OCI-LY1 (cell line): ENCODE data around the gene ACTN2.
"Not testable (repeated sequence)": the region's sequence is repeated elsewhere in the genome, so short reads cannot be mapped to it uniquely, and the experiment has no call there.

Experiments
- H2AFZ ChIP-seq: fragments of 200-600 bp; sonication (generic), shearing (Covaris generic); 2 replicates; pipeline ENCODE4 v1.6.0; 2014; ENCODE audit warnings: antibody characterized with exemption, mild to moderate bottlenecking, low read length
- H3F3A ChIP-seq: fragments of 200-600 bp; sonication (generic), shearing (Covaris generic); 2 replicates; pipeline ENCODE4 v1.6.0; 2014; ENCODE audit warnings: mild to moderate bottlenecking, antibody characterized with exemption, low read length, moderate library complexity; ENCODE audit not compliant: insufficient read depth
- H3K27ac ChIP-seq: fragments of 200-600 bp; sonication (generic); 2 replicates; pipeline ENCODE4 v1.5.1; 2014; ENCODE audit warnings: low read length, mixed run types, mild to moderate bottlenecking, low read depth; ENCODE audit not compliant: poor library complexity, severe bottlenecking
- H3K27me3 ChIP-seq: fragments of 200-600 bp; sonication (generic); 2 replicates; pipeline ENCODE4 v1.6.0; 2014; ENCODE audit warnings: antibody characterized with exemption, mild to moderate bottlenecking, low read length, moderate library complexity; ENCODE audit not compliant: insufficient read depth
- H3K36me3 ChIP-seq: fragments of 200-600 bp; sonication (generic); 2 replicates; pipeline ENCODE4 v1.6.1; 2014; ENCODE audit warnings: mild to moderate bottlenecking, antibody characterized with exemption, low read length, moderate library complexity, mixed read lengths; ENCODE audit not compliant: insufficient read depth
- H3K4me1 ChIP-seq: fragments of 200-600 bp; sonication (generic); 2 replicates; pipeline ENCODE4 v1.5.1; 2014; ENCODE audit warnings: mild to moderate bottlenecking, low read length, moderate library complexity; ENCODE audit not compliant: insufficient read depth, severe bottlenecking
- H3K4me2 ChIP-seq: fragments of 200-600 bp; sonication (generic), shearing (Covaris generic); 2 replicates; pipeline ENCODE4 v1.6.1; 2014; ENCODE audit warnings: low read length
- H3K4me3 ChIP-seq: fragments of 200-600 bp; sonication (generic); 2 replicates; pipeline ENCODE4 v1.5.1; 2014; ENCODE audit warnings: low read length, low read depth, mild to moderate bottlenecking, mixed read lengths; ENCODE audit not compliant: poor library complexity, severe bottlenecking
- H3K79me2 ChIP-seq: fragments of 200-600 bp; shearing (Covaris generic); 2 replicates; pipeline ENCODE4 v1.6.1; 2016; ENCODE audit warnings: mixed run types, low read length, mixed read lengths; ENCODE audit not compliant: insufficient read depth
- H3K9ac ChIP-seq: fragments of 200-600 bp; sonication (generic), shearing (Covaris generic); 2 replicates; pipeline ENCODE4 v1.6.1; 2014; ENCODE audit warnings: mild to moderate bottlenecking, low read length, mixed read lengths
- H3K9me2 ChIP-seq: fragments of 200-600 bp; sonication (generic), shearing (Covaris generic); 2 replicates; pipeline ENCODE4 v1.6.1; 2014; ENCODE audit warnings: low read depth, mild to moderate bottlenecking, low read length, mixed read lengths
- H3K9me3 ChIP-seq: fragments of 200-600 bp; shearing (Covaris generic); 2 replicates; pipeline ENCODE4 v1.6.1; 2014; ENCODE audit warnings: low read length, mixed read lengths
- H4K20me1 ChIP-seq: fragments of 200-600 bp; sonication (generic), shearing (Covaris generic); 2 replicates; pipeline ENCODE4 v1.6.0; 2016; ENCODE audit warnings: mild to moderate bottlenecking, low read length; ENCODE audit not compliant: insufficient read depth
- EZH2 ChIP-seq: fragments of 200-600 bp; sonication (generic), shearing (Covaris generic); IDR thresholded peaks from 2 replicates; pipeline ENCODE4 v1.8.0; 2017; ENCODE audit warnings: borderline replicate concordance, mixed run types, mild to moderate bottlenecking, antibody characterized with exemption, low read length, moderate library complexity, mixed read lengths
- TF ChIP-seq, protein P1 (sequence below): fragments of 200-600 bp; sonication (generic), shearing (Covaris generic); IDR thresholded peaks from 2 replicates; pipeline ENCODE4 v1.5.1; 2017; ENCODE audit warnings: mild to moderate bottlenecking, antibody characterized with exemption, low read length, moderate library complexity, mixed read lengths

Gene ACTN2

DNA sequence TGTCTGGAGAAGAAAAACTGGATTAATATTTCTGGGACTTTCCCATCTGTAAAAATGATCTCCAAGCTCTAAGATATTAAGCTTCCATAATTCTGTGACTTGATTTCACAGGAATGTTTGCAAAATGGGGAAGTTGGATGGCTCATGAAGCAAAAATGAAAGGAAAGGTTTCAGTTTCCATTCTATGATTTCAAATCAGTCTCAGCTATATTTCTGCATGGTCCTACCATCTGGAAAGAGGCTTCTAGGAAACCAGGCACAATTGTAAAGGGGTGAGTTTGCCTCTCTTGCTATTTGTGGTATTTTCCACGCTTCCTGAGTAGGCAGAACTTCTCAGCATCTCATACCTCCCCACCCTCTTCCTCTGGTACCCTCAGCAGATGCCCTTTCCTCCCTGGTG lies 22.4 kb upstream of the ACTN2 start:
- Histone ChIP-seq H3K9me3 (no peaks in the 10 kb centered on the region), H3K79me2 (no peaks in the 10 kb centered on the region), H3K9me2 (no peaks in the 10 kb centered on the region), H3K4me1 (no peaks in the 10 kb centered on the region), H3F3A (no peaks in the 10 kb centered on the region), H3K4me2 (no peak overlapping the region), H2AFZ (no peak overlapping the region), H3K9ac (no peak overlapping the region), H3K36me3 (no peaks in the 10 kb centered on the region), H3K27me3 (no peaks in the 10 kb centered on the region), H3K27ac (no peak overlapping the region), H4K20me1 (no peaks in the 10 kb centered on the region), H3K4me3 (no peak overlapping the region)
- TF ChIP-seq EZH2 = no peak
- TF ChIP-seq, protein P1, sequence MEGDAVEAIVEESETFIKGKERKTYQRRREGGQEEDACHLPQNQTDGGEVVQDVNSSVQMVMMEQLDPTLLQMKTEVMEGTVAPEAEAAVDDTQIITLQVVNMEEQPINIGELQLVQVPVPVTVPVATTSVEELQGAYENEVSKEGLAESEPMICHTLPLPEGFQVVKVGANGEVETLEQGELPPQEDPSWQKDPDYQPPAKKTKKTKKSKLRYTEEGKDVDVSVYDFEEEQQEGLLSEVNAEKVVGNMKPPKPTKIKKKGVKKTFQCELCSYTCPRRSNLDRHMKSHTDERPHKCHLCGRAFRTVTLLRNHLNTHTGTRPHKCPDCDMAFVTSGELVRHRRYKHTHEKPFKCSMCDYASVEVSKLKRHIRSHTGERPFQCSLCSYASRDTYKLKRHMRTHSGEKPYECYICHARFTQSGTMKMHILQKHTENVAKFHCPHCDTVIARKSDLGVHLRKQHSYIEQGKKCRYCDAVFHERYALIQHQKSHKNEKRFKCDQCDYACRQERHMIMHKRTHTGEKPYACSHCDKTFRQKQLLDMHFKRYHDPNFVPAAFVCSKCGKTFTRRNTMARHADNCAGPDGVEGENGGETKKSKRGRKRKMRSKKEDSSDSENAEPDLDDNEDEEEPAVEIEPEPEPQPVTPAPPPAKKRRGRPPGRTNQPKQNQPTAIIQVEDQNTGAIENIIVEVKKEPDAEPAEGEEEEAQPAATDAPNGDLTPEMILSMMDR = no peak

DNA sequence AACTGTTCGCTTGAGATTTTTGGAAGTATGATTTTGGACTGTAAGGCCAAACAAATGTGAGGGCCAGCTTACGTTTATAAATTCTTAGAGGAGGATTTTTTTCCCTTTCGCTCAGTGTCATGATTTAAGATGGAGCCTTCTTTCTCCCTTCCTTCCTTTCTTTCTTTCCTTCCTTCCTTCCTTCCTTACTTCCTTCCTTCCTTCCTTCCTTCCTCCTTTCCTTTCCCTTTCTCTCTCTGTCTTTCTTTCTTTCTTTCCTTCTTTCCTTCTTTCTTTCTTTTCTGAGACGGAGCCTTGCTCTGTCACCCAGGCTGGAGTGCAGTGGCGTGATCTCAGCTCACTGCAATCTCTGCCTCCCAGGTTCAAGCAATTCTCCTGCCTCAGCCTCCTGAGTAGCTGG lies 17.4 kb upstream of the ACTN2 start:
- H3K4me2 ChIP-seq, H3K9me3 ChIP-seq, H3K9me2 ChIP-seq, H3F3A ChIP-seq, H3K4me1 ChIP-seq, H3K79me2 ChIP-seq, H3K4me3 ChIP-seq, H2AFZ ChIP-seq, H3K27ac ChIP-seq, H3K27me3 ChIP-seq, H3K9ac ChIP-seq, H3K36me3 ChIP-seq, H4K20me1 ChIP-seq: not testable (repeated sequence)

DNA sequence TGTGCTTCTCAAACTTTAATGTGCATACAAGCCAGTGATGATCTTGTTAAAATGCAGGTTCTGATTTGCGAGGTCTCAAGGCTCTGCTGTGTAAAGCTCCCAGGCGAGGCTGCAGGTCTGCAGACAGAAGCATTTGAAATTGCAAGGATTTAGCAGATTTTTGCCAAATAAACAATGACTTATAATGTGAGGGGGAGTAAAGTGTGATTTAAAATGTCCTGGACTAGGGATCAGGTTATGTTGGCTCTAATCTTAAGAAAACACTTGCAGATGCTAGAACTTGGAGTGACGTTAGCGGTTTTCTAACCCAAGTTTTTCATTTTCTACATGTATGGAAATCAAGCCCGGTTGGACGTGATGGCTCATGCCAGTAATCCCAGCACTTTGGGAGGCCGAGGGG lies 16.2 kb upstream of the ACTN2 start:
- no peaks in the 10 kb centered on the region for H3K36me3 ChIP-seq
- no peak overlapping the region for H3K4me3 ChIP-seq
- no peaks in the 10 kb centered on the region for H3K79me2 ChIP-seq
- H3K9ac ChIP-seq = no peak overlapping the region
- H3F3A ChIP-seq = no peaks in the 10 kb centered on the region
- no peaks in the 10 kb centered on the region for H3K4me1 ChIP-seq
- H3K9me3 ChIP-seq = no peaks in the 10 kb centered on the region
- H3K9me2 ChIP-seq = no peaks in the 10 kb centered on the region
- H3K4me2 ChIP-seq = no peak overlapping the region
- no peak for TF ChIP-seq EZH2
- TF ChIP-seq, protein P1 = no peak
- H3K27me3 ChIP-seq = no peaks in the 10 kb centered on the region
- H4K20me1 ChIP-seq = no peaks in the 10 kb centered on the region
- H2AFZ ChIP-seq = no peak overlapping the region
- no peak overlapping the region for H3K27ac ChIP-seq

DNA sequence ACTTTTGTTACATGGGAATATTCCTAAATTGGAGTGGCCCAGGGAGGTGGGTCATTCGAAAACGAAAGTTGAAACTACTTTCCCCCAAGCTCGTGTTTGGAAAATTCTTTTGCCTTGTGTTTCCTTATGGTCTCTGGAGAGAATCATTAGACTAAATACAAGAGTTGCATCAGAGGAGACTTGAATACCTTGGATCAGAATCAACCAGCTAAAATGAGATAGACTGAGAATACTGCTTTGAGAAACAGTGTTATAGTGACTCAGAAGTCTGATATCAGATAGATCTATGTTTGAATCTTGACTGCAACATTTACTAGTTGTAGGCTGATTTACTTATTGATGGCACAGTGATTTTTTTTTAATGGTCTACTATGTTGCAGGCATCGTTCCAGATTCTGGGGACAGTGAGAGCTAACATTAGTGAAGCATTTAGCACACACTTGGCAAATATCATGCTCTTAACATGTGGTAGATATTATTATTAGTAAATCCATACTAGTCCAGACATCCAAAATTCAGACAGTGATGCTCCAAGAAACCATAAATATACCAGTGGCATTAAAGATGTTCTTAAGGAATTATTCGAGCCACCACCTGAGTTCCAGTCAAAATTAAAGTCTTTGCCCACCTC lies 12.9 kb upstream of the ACTN2 start:
- no peak overlapping the region for H3K27ac ChIP-seq
- no peaks in the 10 kb centered on the region for H3F3A ChIP-seq
- no peaks in the 10 kb centered on the region for H3K9me3 ChIP-seq
- no peaks in the 10 kb centered on the region for H3K9me2 ChIP-seq
- H3K4me3 ChIP-seq = no peak overlapping the region
- no peak overlapping the region for H2AFZ ChIP-seq
- H3K79me2 ChIP-seq = no peaks in the 10 kb centered on the region
- H3K36me3 ChIP-seq = no peaks in the 10 kb centered on the region
- no peak overlapping the region for H3K4me2 ChIP-seq
- no peaks in the 10 kb centered on the region for H4K20me1 ChIP-seq
- no peaks in the 10 kb centered on the region for H3K4me1 ChIP-seq
- no peak overlapping the region for H3K9ac ChIP-seq
- H3K27me3 ChIP-seq = no peaks in the 10 kb centered on the region
- TF ChIP-seq EZH2 = no peak
- TF ChIP-seq, protein P1 = no peak
